Muscle layer of duodenum (tissue), 2 donors: ENCODE results near the gene ADAP2.
A peak's percentile ranks its signal among the peaks of the same experiment; 100 is the strongest.
"Not testable (repeated sequence)": the region's sequence is repeated elsewhere in the genome, so short reads cannot be mapped to it uniquely, and the experiment has no call there.

Experiments used
- H3K27ac ChIP-seq: one replicate; pipeline ENCODE4 v1.7.0; 2013; ENCODE audit warnings: mild to moderate bottlenecking, low read length
- H3K27me3 ChIP-seq: one replicate; pipeline ENCODE4 v1.7.0; 2013; ENCODE audit warnings: low read depth, mild to moderate bottlenecking, control low read depth, low read length
- H3K36me3 ChIP-seq, 2 donors: one replicate each; pipeline ENCODE4 v1.7.0; 2013; ENCODE audit warnings: low read length in 2 of 2, control low read depth in 1 of 2, mild to moderate bottlenecking in 1 of 2; ENCODE audit not compliant: insufficient read depth in 2 of 2, control insufficient read depth in 1 of 2
- H3K4me1 ChIP-seq, 2 donors: one replicate each; pipeline ENCODE4 v1.7.0; 2013; ENCODE audit warnings: low read length in 2 of 2, mild to moderate bottlenecking in 2 of 2, control low read depth in 1 of 2, moderate library complexity in 1 of 2; ENCODE audit not compliant: insufficient read depth in 2 of 2, control insufficient read depth in 1 of 2
- H3K4me3 ChIP-seq, 2 donors: one replicate each; pipeline ENCODE4 v1.7.0; 2013; ENCODE audit warnings: low read length in 2 of 2, low read depth in 1 of 2, mild to moderate bottlenecking in 1 of 2
- H3K9me3 ChIP-seq, 2 donors: one replicate each; pipeline ENCODE4 v1.7.0; 2013; ENCODE audit warnings: low read length in 2 of 2, control low read depth in 1 of 2, mild to moderate bottlenecking in 1 of 2; ENCODE audit not compliant: control insufficient read depth in 1 of 2
- donor health status: healthy.

Gene ADAP2

GRCh38 chr17:30921544-30922196 is at the start of gene ADAP2:
Gene ADAP2 (plus strand): TSS chr17:30921945. CDS start chr17:30922015, 70 bp downstream.
- Histone ChIP-seq H3K9me3 (no peaks in the 10 kb centered on the region), H3K27ac (no peak within 1 kb of the TSS), H3K27me3 (peaks cover 7% of the 10 kb centered on the region), H3K36me3 (no peaks in the 10 kb centered on the region), H3K4me3 (peak within 1 kb of the TSS; percentile 46 to 70), H3K4me1 (peaks cover 0 to 9% of the 10 kb centered on the region in 2 donors)

GRCh38 chr17:30886187-30886586 is 35.6 kb upstream of the ADAP2 start:
- Histone ChIP-seq H3K27ac (no peak overlapping the region), H3K4me1 (no peaks in the 10 kb centered on the region), H3K36me3 (no peaks in the 10 kb centered on the region), H3K9me3 (no peaks in the 10 kb centered on the region), H3K27me3 (no peaks in the 10 kb centered on the region), H3K4me3 (no peak overlapping the region)

GRCh38 chr17:30894236-30894635 is 27.5 kb upstream of the ADAP2 start:
- Histone ChIP-seq H3K4me1 (no peaks in the 10 kb centered on the region), H3K9me3 (no peaks in the 10 kb centered on the region), H3K27me3 (no peaks in the 10 kb centered on the region), H3K4me3 (no peak overlapping the region), H3K27ac (no peak overlapping the region), H3K36me3 (peaks cover 8 to 15% of the 10 kb centered on the region in 2 donors)

GRCh38 chr17:30897311-30897710 is 24.4 kb upstream of the ADAP2 start:
- Histone ChIP-seq H3K9me3 (no peaks in the 10 kb centered on the region), H3K27me3 (no peaks in the 10 kb centered on the region), H3K4me1 (no peaks in the 10 kb centered on the region), H3K4me3 (no peak overlapping the region), H3K36me3 (peaks cover 15 to 29% of the 10 kb centered on the region in 2 donors), H3K27ac (no peak overlapping the region)

GRCh38 chr17:30905742-30906100 is 16.0 kb upstream of the ADAP2 start:
- Histone ChIP-seq H3K4me3 (peak overlapping the region; percentile 88 to 98), H3K4me1 (peaks cover 0 to 14% of the 10 kb centered on the region in 2 donors), H3K36me3 (peaks cover 6 to 17% of the 10 kb centered on the region in 2 donors), H3K9me3 (no peaks in the 10 kb centered on the region), H3K27me3 (no peaks in the 10 kb centered on the region), H3K27ac (peak overlapping the region; percentile 82)

- peak within 1 kb of the TSS; percentile 82 for H3K27ac ChIP-seq
These were observed 15.4 kb upstream of the ADAP2 start, which contains the start of gene TEFM for GRCh38 chr17:30906101-30906911. Gene TEFM (minus strand): TSS chr17:30906238. CDS start chr17:30906198, 40 bp downstream.

GRCh38 chr17:30908717-30909420 is 12.9 kb upstream of the ADAP2 start:
- no peak overlapping the region for H3K27ac ChIP-seq
- H3K9me3 ChIP-seq, result no peaks in the 10 kb centered on the region
- peaks cover 0 to 6% of the 10 kb centered on the region in 2 donors for H3K36me3 ChIP-seq
- no peak overlapping the region for H3K4me3 ChIP-seq
- peaks cover 0 to 14% of the 10 kb centered on the region in 2 donors for H3K4me1 ChIP-seq
- H3K27me3 ChIP-seq, result no peaks in the 10 kb centered on the region

More at GRCh38 chr17:30906101-30906911, 15.4 kb upstream of the ADAP2 start, which contains the start of gene TEFM:
- peaks cover 0 to 14% of the 10 kb centered on the region in 2 donors for H3K4me1 ChIP-seq
- peaks cover 6 to 16% of the 10 kb centered on the region in 2 donors for H3K36me3 ChIP-seq
- H3K9me3 ChIP-seq, result no peaks in the 10 kb centered on the region
- H3K27me3 ChIP-seq, result no peaks in the 10 kb centered on the region
- peak within 1 kb of the TSS; percentile 88 to 98 for H3K4me3 ChIP-seq

GRCh38 chr17:30910151-30910550 is 11.6 kb upstream of the ADAP2 start:
- peaks cover 0 to 12% of the 10 kb centered on the region in 2 donors for H3K4me1 ChIP-seq
- not testable (repeated sequence) for H3K27ac ChIP-seq, H3K4me3 ChIP-seq, H3K9me3 ChIP-seq, H3K36me3 ChIP-seq, H3K27me3 ChIP-seq

- no peaks in the 10 kb centered on the region for H3K9me3 ChIP-seq
- H3K27me3 ChIP-seq, result no peaks in the 10 kb centered on the region
- H3K27ac ChIP-seq, result no peak overlapping the region
- H3K36me3 ChIP-seq, result no peaks in the 10 kb centered on the region
- no peak overlapping the region for H3K4me3 ChIP-seq
- H3K4me1 ChIP-seq, result no peaks in the 10 kb centered on the region
These were observed 7.8 kb upstream of the ADAP2 start for GRCh38 chr17:30913955-30914354.

GRCh38 chr17:30915833-30916611 is 5.7 kb upstream of the ADAP2 start:
- Histone ChIP-seq H3K9me3 (no peaks in the 10 kb centered on the region), H3K27me3 (no peaks in the 10 kb centered on the region), H3K36me3 (no peaks in the 10 kb centered on the region), H3K4me3 (no peak overlapping the region), H3K4me1 (no peaks in the 10 kb centered on the region), H3K27ac (no peak overlapping the region)
